ENCODE results near the gene GNA14. TPM values are rescaled to one million over a fixed set of nuclear protein-coding genes. Genes with fewer than 3 reads are reported as not detected.
"Not testable (repeated sequence)": the region's sequence is repeated elsewhere in the genome, so short reads cannot be mapped to it uniquely, and the experiment has no call there.

Gene GNA14
- total RNA-seq, 2 experiments from 2014 or later, result not detected

DNA sequence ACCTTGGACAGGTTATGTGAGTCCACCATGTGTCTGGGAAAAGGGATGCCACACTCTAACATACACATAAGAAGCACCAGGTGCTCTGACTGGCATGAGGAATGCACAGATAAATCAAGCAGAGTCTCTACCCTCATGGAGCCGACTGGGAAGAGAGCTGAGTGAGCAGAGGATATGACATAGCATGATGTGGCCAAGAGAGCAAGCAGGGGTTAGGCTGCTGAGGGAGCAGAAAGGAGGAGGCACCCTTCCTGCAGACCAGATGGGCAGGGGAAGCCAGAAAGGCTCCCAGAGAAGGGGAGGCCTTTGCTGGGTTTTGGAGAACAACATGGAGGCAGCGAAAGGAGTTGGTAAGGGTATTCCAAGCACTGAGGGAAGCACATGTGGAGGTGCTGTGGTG is 223.1 kb downstream of the GNA14 start:
- Mint-ChIP-seq H3K4me1 (no peaks in the 10 kb centered on the region), H3K36me3 (peaks cover 3% of the 10 kb centered on the region), H3K27ac (no peak overlapping the region), H3K27me3 (no peaks in the 10 kb centered on the region), H3K4me3 (no peak overlapping the region), H3K9me3 (no peaks in the 10 kb centered on the region)
- DNase-seq, result no peak

DNA sequence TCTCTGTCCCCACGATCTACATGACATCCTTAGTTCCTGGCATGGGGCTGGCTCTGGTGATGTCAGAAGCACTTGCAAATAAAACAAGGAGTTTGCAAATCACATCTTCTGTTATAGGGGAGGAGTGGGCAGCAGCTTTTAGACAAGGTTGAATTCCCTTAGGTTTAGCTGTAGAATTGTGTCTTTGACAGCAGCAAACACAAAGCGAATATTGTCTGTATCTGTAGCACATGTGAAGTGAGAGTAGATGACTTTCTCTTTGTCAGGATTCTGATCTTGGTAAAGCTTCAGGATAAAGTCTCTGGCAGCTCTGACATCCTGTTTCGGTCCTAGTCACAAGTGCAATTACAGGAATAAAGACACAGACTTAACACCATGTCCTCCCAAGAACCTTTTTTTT is 224.3 kb downstream of the GNA14 start:
- Mint-ChIP-seq H3K27ac (no peak overlapping the region), H3K27me3 (no peaks in the 10 kb centered on the region), H3K36me3 (peaks cover 3% of the 10 kb centered on the region), H3K4me3 (no peak overlapping the region), H3K9me3 (no peaks in the 10 kb centered on the region), H3K4me1 (no peaks in the 10 kb centered on the region)
- DNase-seq, result no peak

DNA sequence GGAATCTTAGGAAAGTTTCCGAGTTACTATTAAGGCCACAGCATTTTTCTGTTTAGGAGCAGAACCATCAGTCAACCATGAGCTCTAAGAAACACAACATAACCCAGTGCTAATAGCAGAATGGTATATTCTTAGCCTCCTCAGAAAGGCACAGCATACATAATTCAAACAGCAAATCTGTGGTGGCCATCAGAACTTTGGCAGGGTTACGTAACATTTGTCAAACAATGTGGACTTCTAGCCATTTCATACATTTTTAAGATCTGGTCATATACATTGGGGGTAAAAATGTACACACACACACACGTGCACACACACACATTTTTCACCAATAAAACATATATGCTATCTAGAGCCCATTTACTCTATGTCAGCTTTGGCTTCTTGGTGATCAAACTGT is 225.2 kb downstream of the GNA14 start:
- no peaks in the 10 kb centered on the region for H3K27me3 Mint-ChIP-seq
- no peaks in the 10 kb centered on the region for H3K9me3 Mint-ChIP-seq
- H3K4me3 Mint-ChIP-seq, result no peak overlapping the region
- H3K4me1 Mint-ChIP-seq, result no peaks in the 10 kb centered on the region
- no peak overlapping the region for H3K27ac Mint-ChIP-seq
- no peak for DNase-seq
- peaks cover 3% of the 10 kb centered on the region for H3K36me3 Mint-ChIP-seq

DNA sequence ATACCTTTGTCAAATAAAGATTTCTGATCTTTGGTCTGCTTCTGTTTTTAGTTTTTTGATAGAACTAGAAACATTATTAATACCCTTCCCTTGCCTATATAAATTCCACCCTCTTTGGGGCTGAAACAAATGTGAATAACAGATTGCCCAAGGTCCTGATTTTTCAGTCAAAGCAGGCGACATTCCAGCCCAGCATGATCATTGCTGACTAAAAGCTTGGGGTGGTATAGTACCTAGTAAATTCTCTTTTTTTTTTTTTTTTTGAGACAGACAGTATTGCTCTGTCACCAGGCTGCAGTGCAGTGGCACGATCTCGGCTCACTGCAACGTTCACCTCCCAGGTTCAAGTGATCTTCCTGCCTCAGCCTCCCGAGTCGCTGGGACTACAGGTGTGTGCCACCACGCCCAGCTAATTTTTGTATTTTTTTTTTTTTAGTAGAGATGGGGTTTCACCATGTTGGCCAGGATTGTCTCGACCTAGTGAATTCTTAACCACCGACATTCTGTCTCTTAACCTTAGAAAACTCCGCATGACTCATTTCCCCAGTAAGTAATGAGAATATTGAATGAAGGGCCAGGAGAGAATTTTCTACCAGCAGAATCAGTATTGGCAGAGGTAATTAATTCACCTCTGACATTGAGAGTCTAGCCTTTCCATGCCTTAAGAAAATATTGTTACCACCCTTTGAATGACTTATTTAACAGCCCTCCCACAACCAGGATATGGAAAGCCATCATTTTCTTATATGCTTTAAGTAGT is 226.4 kb downstream of the GNA14 start:
- no peaks in the 10 kb centered on the region for H3K4me1 Mint-ChIP-seq
- H3K9me3 Mint-ChIP-seq, result no peaks in the 10 kb centered on the region
- DNase-seq, result no peak
- no peaks in the 10 kb centered on the region for H3K27me3 Mint-ChIP-seq
- H3K27ac Mint-ChIP-seq, result no peak overlapping the region
- peaks cover 3% of the 10 kb centered on the region for H3K36me3 Mint-ChIP-seq
- no peak overlapping the region for H3K4me3 Mint-ChIP-seq

DNA sequence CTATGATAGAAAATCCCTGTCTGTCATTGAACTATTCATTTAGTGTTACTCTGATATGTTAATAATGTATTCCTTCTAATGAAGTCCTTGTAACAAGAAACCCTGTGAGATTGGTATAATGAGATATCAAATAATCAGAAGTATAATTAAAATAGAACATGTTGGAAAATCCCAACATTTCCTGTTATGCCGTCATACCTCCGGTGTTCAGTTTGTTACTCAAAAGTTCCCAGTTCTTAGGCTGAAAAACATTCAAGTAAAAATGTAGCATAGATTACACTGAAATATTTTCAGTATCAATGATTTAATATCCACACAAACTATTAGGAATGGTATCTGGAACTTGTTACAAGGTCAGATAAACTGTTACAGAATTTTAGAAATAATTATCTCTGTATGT is 227.5 kb downstream of the GNA14 start:
- no peak for DNase-seq
- H3K4me3 Mint-ChIP-seq, result no peak overlapping the region
- H3K27ac Mint-ChIP-seq, result no peak overlapping the region
- H3K4me1 Mint-ChIP-seq, result no peaks in the 10 kb centered on the region
- H3K27me3 Mint-ChIP-seq, result no peaks in the 10 kb centered on the region
- no peaks in the 10 kb centered on the region for H3K9me3 Mint-ChIP-seq
- peaks cover 3% of the 10 kb centered on the region for H3K36me3 Mint-ChIP-seq

DNA sequence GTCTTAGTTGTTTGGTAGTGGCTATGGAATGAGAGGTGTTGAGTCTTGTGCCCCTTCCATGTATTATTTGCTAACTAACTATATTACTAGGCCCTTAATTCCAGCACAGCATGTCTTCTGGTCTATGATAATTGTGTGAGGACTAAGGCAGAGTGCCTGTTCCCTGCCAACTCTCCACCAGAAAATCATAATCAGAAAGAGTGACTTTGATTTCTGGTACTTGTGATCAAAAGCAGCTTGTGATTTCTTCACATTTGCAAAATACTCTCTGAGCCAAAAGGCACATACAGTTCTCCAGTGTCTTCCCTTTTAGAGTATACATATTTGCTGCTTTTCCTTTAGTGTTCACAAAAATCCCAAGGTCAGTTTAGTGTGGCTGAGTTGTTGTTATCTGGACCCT is 229.9 kb downstream of the GNA14 start:
- DNase-seq, result no peak
- Mint-ChIP-seq H3K4me1 (no peaks in the 10 kb centered on the region), H3K27me3 (no peaks in the 10 kb centered on the region), H3K27ac (no peak overlapping the region), H3K9me3 (no peaks in the 10 kb centered on the region), H3K36me3 (peaks cover 8% of the 10 kb centered on the region), H3K4me3 (no peak overlapping the region)

DNA sequence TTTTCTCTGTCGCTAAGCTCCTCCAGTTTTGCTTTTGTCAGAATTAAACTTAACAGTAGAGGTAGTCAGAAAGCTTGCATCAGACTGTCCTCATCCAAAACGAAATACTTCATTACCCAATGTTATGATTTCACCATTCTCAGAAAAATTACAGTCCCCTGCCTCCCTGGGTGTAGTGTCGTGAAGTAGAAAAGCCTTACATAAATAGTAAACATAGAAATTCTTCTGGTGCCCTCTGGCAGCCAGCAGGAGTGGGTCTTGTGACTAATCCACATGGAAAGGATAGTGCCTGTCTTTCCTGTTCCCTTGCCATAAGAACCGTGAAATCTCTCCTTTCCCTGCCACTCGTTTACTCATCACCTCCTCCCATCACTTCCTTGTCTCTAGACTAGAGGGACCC is 230.6 kb downstream of the GNA14 start:
- Mint-ChIP-seq H3K27me3 (no peaks in the 10 kb centered on the region), H3K36me3 (peaks cover 8% of the 10 kb centered on the region), H3K4me3 (no peak overlapping the region), H3K4me1 (no peaks in the 10 kb centered on the region), H3K27ac (no peak overlapping the region), H3K9me3 (no peaks in the 10 kb centered on the region)
- no peak for DNase-seq

DNA sequence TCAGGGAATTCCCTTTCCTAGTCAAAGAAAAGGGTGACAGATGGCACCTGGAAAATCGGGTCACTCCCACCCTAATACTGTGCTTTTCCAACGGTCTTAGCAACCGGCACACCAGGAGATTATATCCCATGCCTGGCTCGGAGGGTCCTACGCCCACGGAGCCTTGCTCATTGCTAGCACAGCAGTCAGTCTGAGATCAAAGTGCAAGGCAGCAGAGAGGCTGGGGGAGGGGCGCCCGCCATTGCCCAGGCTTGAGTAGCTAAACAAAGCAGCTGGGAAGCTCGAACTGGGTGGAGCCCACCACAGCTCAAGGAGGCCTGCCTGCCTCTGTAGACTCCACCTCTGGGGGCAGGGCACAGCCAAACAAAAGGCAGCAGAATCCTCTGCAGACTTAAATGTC is 239.6 kb downstream of the GNA14 start:
- not testable (repeated sequence) for H3K27me3 Mint-ChIP-seq, H3K27ac Mint-ChIP-seq, DNase-seq, H3K9me3 Mint-ChIP-seq, H3K4me1 Mint-ChIP-seq, H3K4me3 Mint-ChIP-seq
- H3K36me3 Mint-ChIP-seq, result peaks cover 43% of the 10 kb centered on the region

DNA sequence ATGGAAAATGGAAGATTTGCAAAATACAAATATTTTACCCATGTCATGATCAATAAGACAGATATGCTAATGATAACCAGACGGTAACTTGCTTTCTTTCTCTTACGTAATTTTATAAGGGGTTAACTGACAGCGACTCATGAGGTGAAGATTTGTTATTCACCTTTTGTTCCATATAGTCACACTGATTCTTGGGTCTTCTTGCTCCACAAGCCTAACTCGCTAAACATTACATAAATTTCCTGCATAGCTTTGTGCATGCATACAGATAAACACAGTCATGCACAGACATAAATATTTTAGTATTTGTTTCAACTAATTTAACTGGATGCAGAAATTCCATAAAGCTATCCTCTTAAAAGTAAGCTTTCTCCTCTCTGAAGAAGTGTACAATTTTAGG is 244.9 kb downstream of the GNA14 start:
- Mint-ChIP-seq H3K9me3 (no peaks in the 10 kb centered on the region), H3K4me1 (no peaks in the 10 kb centered on the region), H3K27me3 (no peaks in the 10 kb centered on the region), H3K27ac (no peak overlapping the region), H3K4me3 (no peak overlapping the region), H3K36me3 (peaks cover 26% of the 10 kb centered on the region)
- no peak for DNase-seq

DNA sequence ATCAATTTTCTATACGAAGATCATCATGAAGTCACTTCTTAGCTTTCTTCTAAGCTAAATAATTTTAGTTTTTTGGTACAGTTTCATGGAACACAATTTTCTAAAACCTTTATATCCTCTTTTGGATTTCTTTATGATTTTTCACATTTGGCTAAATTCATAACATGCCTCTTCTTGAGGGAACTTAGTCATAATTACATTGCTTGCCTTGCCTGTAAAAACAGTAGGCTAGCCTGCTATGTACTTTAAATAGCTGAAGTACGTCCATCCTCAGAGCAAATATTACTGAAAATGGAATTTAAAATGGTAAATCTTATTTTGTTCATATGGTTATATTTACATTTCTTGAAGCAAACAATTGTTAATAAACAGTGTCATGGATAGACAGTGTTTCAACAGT is 245.8 kb downstream of the GNA14 start:
- no peak overlapping the region for H3K27ac Mint-ChIP-seq
- H3K4me3 Mint-ChIP-seq, result no peak overlapping the region
- no peaks in the 10 kb centered on the region for H3K27me3 Mint-ChIP-seq
- DNase-seq, result no peak
- no peaks in the 10 kb centered on the region for H3K9me3 Mint-ChIP-seq
- H3K4me1 Mint-ChIP-seq, result no peaks in the 10 kb centered on the region
- H3K36me3 Mint-ChIP-seq, result peaks cover 20% of the 10 kb centered on the region

DNA sequence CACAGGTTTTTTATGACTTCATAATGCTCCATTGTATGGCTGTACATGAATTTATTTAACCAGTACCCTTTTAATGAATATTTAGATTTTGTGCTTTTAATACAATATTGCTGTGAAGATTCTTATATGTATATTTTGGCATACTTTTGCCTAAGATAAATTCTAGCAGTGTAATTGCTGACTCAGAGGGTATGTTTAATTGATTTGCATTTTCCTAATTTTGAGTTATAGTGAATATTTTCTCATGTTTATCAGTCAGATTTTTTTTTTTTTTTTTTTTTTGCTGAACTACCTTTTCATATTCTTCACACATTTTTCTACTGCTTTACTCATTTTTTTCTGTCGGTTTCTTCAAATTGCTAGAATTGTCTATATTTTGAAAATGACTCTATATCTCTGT is 248.2 kb downstream of the GNA14 start:
- Mint-ChIP-seq H3K4me1 (no peaks in the 10 kb centered on the region), H3K36me3 (peaks cover 4% of the 10 kb centered on the region), H3K27me3 (no peaks in the 10 kb centered on the region), H3K9me3 (no peaks in the 10 kb centered on the region), H3K4me3 (no peak overlapping the region), H3K27ac (no peak overlapping the region)
- DNase-seq, result no peak

DNA sequence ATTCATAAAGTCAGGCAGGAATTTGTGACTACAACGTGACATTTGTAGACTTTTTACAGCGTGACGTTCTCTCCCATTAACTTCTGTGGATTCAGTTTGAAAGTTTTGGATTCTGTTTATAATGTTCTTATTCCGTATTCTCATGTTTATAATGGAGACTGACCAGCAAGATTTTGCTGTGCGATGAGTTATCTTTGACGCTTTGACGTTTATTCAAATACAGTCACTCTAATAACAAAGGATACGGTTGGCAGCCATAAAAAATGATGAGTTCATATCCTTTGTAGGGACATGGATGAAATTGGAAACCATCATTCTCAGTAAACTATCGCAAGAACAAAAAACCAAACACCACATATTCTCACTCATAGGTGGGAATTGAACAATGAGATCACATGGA is 249.5 kb downstream of the GNA14 start:
- H3K27ac Mint-ChIP-seq, H3K4me3 Mint-ChIP-seq, H3K4me1 Mint-ChIP-seq, H3K9me3 Mint-ChIP-seq, H3K27me3 Mint-ChIP-seq, H3K36me3 Mint-ChIP-seq, DNase-seq: not testable (repeated sequence)

DNA sequence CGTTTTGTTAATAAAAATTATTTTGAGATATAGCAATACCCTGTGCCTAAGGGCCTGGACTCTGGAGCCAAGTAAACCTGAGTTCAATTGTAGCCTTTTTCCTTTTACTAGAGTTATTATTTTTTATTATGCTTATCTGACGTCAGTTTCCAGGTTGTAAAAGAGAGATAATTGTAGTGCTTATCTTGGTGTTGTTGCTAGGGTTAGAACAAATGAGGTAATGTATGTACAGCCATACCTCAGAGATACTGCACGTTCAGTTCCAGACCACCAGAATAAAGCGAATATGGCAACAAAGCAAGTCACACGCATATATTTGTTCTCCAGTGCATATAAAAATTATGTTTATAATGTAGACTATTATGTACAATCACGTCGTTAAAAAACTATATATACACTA is 255.8 kb downstream of the GNA14 start:
- H3K4me3 Mint-ChIP-seq, result no peak overlapping the region
- no peaks in the 10 kb centered on the region for H3K9me3 Mint-ChIP-seq
- no peak for DNase-seq
- peaks cover 8% of the 10 kb centered on the region for H3K36me3 Mint-ChIP-seq
- H3K27ac Mint-ChIP-seq, result no peak overlapping the region
- no peaks in the 10 kb centered on the region for H3K27me3 Mint-ChIP-seq
- no peaks in the 10 kb centered on the region for H3K4me1 Mint-ChIP-seq

DNA sequence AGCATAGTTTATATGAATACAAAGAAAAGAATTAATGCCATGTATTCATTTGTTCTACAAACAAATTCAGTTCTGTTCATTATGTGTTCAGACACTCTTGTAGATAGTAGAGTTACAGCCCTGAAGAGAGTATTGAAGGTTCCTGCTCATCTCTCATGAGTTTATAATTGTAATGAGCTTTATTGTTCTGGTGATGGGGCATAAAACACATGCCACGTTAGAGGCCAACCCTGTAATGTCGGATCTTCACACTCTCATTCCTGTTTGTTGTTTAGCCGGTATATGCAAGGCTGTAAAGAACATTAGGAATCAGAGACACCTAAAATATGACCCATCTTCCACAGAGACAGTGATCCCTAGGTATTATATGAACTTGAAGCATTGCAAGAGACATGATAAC is 256.3 kb downstream of the GNA14 start:
- peaks cover 8% of the 10 kb centered on the region for H3K36me3 Mint-ChIP-seq
- no peaks in the 10 kb centered on the region for H3K4me1 Mint-ChIP-seq
- no peak for DNase-seq
- H3K27me3 Mint-ChIP-seq, result no peaks in the 10 kb centered on the region
- no peaks in the 10 kb centered on the region for H3K9me3 Mint-ChIP-seq
- no peak overlapping the region for H3K4me3 Mint-ChIP-seq
- no peak overlapping the region for H3K27ac Mint-ChIP-seq

DNA sequence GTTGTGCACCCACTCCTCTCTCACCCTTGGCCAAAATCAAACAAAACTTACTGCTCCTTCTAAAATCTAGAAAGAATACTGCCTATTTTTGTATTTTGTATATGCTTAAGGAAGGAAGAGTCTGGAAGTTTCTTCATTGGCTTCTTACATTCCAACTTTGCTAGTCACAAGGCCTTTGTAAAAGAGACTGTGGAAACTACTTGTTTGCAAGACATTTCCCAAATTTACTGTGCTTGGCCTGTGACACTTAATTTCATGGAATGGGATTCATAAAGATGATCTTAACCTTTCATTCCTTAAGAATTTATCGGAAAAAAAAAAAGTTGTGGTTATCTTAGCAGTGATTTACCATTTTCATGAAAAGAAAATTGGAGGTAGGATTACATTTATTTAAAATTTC is 261.9 kb downstream of the GNA14 start:
- H3K27ac Mint-ChIP-seq, result no peak overlapping the region

DNA sequence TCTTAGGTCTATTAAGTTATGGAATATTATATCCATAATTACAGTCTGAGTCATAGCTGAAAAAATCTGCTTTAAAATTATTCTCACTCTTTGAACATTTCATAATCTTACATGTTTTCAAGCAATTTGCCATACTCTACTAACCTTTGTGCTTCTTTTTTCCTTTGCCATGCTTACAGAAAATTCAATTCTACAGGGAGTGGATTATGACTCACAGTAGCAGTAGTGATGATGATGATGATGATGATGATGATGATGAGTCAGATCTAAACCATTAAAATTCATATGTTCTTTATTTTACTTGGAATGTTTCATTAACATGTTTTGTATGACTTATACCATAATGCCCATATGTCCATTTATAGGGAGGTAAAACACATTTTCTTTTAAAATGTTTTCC is 263.7 kb downstream of the GNA14 start:
- Mint-ChIP-seq H3K27me3 (no peaks in the 10 kb centered on the region), H3K36me3 (peaks cover 10% of the 10 kb centered on the region), H3K27ac (no peak overlapping the region)

More for the DNA sequence above, 261.9 kb downstream of the GNA14 start:
- peaks cover 16% of the 10 kb centered on the region for H3K36me3 Mint-ChIP-seq
- DNase-seq, result no peak
- H3K27me3 Mint-ChIP-seq, result no peaks in the 10 kb centered on the region
- H3K4me1 Mint-ChIP-seq, result peaks cover 3% of the 10 kb centered on the region
- H3K4me3 Mint-ChIP-seq, result no peak overlapping the region
- H3K9me3 Mint-ChIP-seq, result no peaks in the 10 kb centered on the region

More for the DNA sequence above, 263.7 kb downstream of the GNA14 start:
- peaks cover 3% of the 10 kb centered on the region for H3K4me1 Mint-ChIP-seq
- no peak for DNase-seq
- no peak overlapping the region for H3K4me3 Mint-ChIP-seq
- no peaks in the 10 kb centered on the region for H3K9me3 Mint-ChIP-seq

Data from activated naive CD8-positive, alpha-beta T cell treated with anti-CD3 and anti-CD28 coated beads for 36 hours (primary cell).